Caco-2 (cell line): ENCODE measurements around the gene EIF2B5. TPM values are rescaled to one million over a fixed set of nuclear protein-coding genes. Genes with fewer than 3 reads are reported as not detected.
"Not testable (repeated sequence)": the region's sequence is repeated elsewhere in the genome, so short reads cannot be mapped to it uniquely, and the experiment has no call there.

Experiments
- BruUV-seq: library from RNA; stranded (reverse); fragments of 400-500 nt; replicated peaks from 2 replicates; lab custom pipeline; 2021; lab: Mats Ljungman, UMichigan
- CTCF ChIA-PET: fragments of 300-600 bp; sonication (Branson Sonifier 250); formaldehyde crosslinking; loops from one replicate; lab custom pipeline; 2022; ENCODE audit warnings: antibody characterized with exemption; lab: Charles Lee
- POLR2A ChIA-PET: fragments of 300-600 bp; sonication (Branson Sonifier 250); formaldehyde crosslinking; loops from one replicate; lab custom pipeline; 2022; ENCODE audit warnings: antibody characterized with exemption; lab: Charles Lee
- DNase-seq, 2 experiments: peaks; one replicate each; pipeline versions ENCODE4 v3.0.0 to v3.0.0-alpha.2; 2020 to 2022
- H3K27me3 ChIP-seq: replicated peaks from 2 replicates; pipeline ENCODE4 v1.6.0; 2011; ENCODE audit warnings: low read length; ENCODE audit not compliant: control insufficient read depth, insufficient read depth
- H3K36me3 ChIP-seq: 2 replicates; pipeline ENCODE4 v1.5.1; 2011; ENCODE audit warnings: low read length; ENCODE audit not compliant: control insufficient read depth, insufficient read depth
- H3K4me1 ChIP-seq: fragments of 250-450 bp; sonication (Bioruptor Pico); 2 replicates; pipeline ENCODE4 v1.5.1; 2020; ENCODE audit warnings: mild to moderate bottlenecking
- H3K4me3 ChIP-seq: 2 replicates; pipeline ENCODE4 v1.5.1; 2011; ENCODE audit warnings: low read depth, mild to moderate bottlenecking, control low read depth, low read length
- H3K9me3 ChIP-seq: fragments of 250-450 bp; sonication (Bioruptor Pico); 2 replicates; pipeline ENCODE4 v1.5.1; 2020; ENCODE audit warnings: mild to moderate bottlenecking, moderate library complexity
- H3K27ac Mint-ChIP-seq: one replicate; pipeline ENCODE4 v1.8.0; 2022; ENCODE audit warnings: mixed read lengths; ENCODE audit not compliant: unreplicated experiment
- H3K27me3 Mint-ChIP-seq: one replicate; pipeline ENCODE4 v1.8.0; 2022; ENCODE audit warnings: mixed read lengths; ENCODE audit not compliant: insufficient read depth, unreplicated experiment
- H3K36me3 Mint-ChIP-seq: one replicate; pipeline ENCODE4 v1.8.0; 2022; ENCODE audit warnings: mild to moderate bottlenecking, mixed read lengths; ENCODE audit not compliant: insufficient read depth, unreplicated experiment
- H3K4me1 Mint-ChIP-seq: one replicate; pipeline ENCODE4 v1.8.0; 2022; ENCODE audit warnings: low read depth, mixed read lengths; ENCODE audit not compliant: unreplicated experiment
- H3K4me3 Mint-ChIP-seq: one replicate; pipeline ENCODE4 v1.8.0; 2022; ENCODE audit warnings: mild to moderate bottlenecking, moderate library complexity, mixed read lengths; ENCODE audit not compliant: unreplicated experiment
- H3K9me3 Mint-ChIP-seq: one replicate; pipeline ENCODE4 v1.8.0; 2022; ENCODE audit warnings: mixed read lengths; ENCODE audit not compliant: unreplicated experiment
- intact Hi-C: fragments of 100-400 bp; cut with micrococcal nuclease; formaldehyde crosslinking; loops from one replicate; pipeline ENCODE4 v1.10.0; 2022; ENCODE audit not compliant: unreplicated experiment
- total RNA-seq: library from RNA; stranded (reverse); gene quantifications from 2 replicates; pipeline ENCODE4 v1.2.3, GENCODE V29; 2022
- TF ChIP-seq, protein P1 (sequence below), 2 experiments: fragments of 200-600 bp in 1 of 2; IDR thresholded peaks; 1 replicate in 1 of 2; 2 replicates in 1 of 2; pipeline versions ENCODE4 v1.5.1 to v1.8.0; 2011 to 2022; ENCODE audit warnings: antibody characterized with exemption in 1 of 2, control low read depth in 1 of 2, inconsistent platforms in 1 of 2, low read depth in 1 of 2, low read length in 1 of 2, mild to moderate bottlenecking in 1 of 2, moderate library complexity in 1 of 2; ENCODE audit not compliant: insufficient read depth in 1 of 2, severe bottlenecking in 1 of 2, unreplicated experiment in 1 of 2

The EIF2B5 gene
- total RNA-seq, 1 experiment from 2014 or later = 43.8 TPM

DNA sequence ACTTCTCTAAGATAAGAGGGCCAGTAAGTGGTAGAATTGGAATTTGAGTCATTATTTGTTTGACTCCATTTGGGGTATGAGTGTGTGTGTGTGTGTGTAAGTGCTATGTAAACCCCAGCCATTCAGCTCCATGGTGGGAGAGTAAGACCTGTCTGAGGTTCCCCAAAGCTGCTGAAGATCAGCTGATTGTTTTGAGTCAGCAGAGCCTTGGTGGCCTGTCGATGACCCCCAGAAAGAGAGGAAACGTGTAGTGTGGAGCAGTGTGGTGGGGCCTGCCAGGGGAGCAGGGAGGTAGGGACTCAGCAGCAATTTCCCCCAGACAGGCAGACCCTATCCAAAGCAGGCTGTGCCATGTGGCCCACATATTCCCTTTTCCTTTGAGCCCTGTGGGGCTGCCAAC is 25.3 kb downstream of the EIF2B5 start:
- CTCF ChIA-PET = no interaction called here
- DNase-seq = no peak
- Mint-ChIP-seq H3K9me3 (no peaks in the 10 kb centered on the region), H3K4me3 (no peak overlapping the region), H3K27ac (peak overlapping the region; percentile 45), H3K4me1 (peaks cover 13% of the 10 kb centered on the region), H3K36me3 (peaks cover 35% of the 10 kb centered on the region), H3K27me3 (no peaks in the 10 kb centered on the region)
- H3K27me3 ChIP-seq = no peaks in the 10 kb centered on the region
- no peaks in the 10 kb centered on the region; the same call in 1 of the 2 replicates for H3K36me3 ChIP-seq
- peaks cover 7% of the 10 kb centered on the region; the same call in 1 of the 2 replicates for H3K4me1 ChIP-seq
- TF ChIP-seq, protein P1, sequence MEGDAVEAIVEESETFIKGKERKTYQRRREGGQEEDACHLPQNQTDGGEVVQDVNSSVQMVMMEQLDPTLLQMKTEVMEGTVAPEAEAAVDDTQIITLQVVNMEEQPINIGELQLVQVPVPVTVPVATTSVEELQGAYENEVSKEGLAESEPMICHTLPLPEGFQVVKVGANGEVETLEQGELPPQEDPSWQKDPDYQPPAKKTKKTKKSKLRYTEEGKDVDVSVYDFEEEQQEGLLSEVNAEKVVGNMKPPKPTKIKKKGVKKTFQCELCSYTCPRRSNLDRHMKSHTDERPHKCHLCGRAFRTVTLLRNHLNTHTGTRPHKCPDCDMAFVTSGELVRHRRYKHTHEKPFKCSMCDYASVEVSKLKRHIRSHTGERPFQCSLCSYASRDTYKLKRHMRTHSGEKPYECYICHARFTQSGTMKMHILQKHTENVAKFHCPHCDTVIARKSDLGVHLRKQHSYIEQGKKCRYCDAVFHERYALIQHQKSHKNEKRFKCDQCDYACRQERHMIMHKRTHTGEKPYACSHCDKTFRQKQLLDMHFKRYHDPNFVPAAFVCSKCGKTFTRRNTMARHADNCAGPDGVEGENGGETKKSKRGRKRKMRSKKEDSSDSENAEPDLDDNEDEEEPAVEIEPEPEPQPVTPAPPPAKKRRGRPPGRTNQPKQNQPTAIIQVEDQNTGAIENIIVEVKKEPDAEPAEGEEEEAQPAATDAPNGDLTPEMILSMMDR (IDR thresholded peaks at IDR 0.05; ENCODE audit: insufficient read depth in 1 of 2, low read depth in 1 of 2, low read length in 1 of 2, severe bottlenecking in 1 of 2, unreplicated experiment in 1 of 2) = no peak
- H3K9me3 ChIP-seq = no peaks in the 10 kb centered on the region
- H3K4me3 ChIP-seq = no peak overlapping the region
- BruUV-seq = no TSS peak
- intact Hi-C loops = no loop called here
- POLR2A ChIA-PET = no interaction called here

DNA sequence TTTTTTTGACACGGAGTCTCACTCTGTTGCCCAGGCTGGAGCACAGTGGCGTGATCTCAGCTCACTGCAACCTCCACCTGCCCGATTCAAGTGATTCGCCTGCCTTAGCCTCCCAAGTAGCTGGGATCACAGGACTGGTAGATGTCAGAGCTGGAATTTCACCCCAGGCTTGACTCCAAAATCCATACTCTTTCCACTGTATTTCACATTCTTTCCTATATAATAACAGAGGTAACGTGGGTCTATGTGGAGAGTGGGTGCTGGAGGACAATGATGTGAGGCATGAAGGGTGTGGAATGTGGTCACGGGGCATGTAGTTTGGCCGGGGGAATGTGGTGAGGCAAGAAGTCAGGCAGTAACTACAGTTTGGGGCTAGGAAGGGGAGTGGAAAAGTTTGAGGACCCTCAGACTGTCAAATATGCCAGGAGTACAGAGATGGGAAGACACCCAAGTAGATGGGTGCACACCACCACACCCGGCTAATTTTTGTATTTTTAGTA is 27.5 kb downstream of the EIF2B5 start:
- H3K4me3 Mint-ChIP-seq, H3K4me1 Mint-ChIP-seq, H3K27me3 Mint-ChIP-seq, CTCF ChIA-PET, BruUV-seq, H3K4me1 ChIP-seq, intact Hi-C loops, H3K36me3 ChIP-seq, H3K27ac Mint-ChIP-seq, H3K27me3 ChIP-seq, H3K9me3 ChIP-seq, H3K9me3 Mint-ChIP-seq, POLR2A ChIA-PET, H3K4me3 ChIP-seq, DNase-seq: not testable (repeated sequence)
- peaks cover 38% of the 10 kb centered on the region for H3K36me3 Mint-ChIP-seq

DNA sequence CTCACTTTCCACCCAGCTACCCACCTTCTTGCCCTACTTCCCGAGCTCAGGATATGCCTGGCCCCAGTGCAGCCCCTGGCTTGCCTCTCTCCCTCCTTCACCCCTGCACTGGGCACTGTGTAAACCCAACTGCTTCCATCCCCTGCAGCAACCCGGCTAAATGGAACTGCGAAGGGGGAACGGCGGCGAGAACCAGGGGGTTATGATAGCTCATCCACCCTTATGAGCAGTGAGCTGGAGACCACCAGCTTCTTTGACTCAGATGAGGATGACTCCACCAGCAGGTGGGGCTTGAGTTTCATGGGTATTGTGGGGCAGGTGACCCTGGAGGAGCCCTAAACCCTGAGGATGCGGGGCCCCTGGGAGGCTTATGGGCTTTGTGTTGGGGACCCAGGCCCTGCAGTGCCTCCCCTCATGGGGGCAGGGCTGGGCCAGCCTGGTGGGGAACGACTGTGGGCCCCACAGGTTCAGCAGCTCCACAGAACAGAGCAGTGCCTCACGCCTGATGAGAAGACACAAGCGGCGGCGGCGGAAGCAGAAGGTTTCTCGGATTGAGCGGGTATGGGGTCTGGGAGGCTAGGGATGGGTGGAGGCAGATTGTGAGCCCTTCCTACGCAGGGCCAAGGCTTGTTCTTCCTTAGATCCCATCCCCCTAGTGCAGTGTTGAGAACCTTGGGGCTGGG is 29.6 kb downstream of the EIF2B5 start:
- no TSS peak for BruUV-seq
- H3K9me3 ChIP-seq = no peaks in the 10 kb centered on the region
- H3K4me3 ChIP-seq = no peak overlapping the region
- Mint-ChIP-seq H3K4me1 (peaks cover 6% of the 10 kb centered on the region), H3K36me3 (peaks cover 54% of the 10 kb centered on the region), H3K27ac (no peak overlapping the region), H3K27me3 (no peaks in the 10 kb centered on the region), H3K4me3 (no peak overlapping the region), H3K9me3 (no peaks in the 10 kb centered on the region)
- TF ChIP-seq, protein P1 (IDR thresholded peaks at IDR 0.05; ENCODE audit: insufficient read depth in 1 of 2, low read depth in 1 of 2, low read length in 1 of 2, severe bottlenecking in 1 of 2, unreplicated experiment in 1 of 2) = no peak
- ChIA-PET POLR2A (no interaction called here), CTCF (no interaction called here)
- H3K27me3 ChIP-seq = no peaks in the 10 kb centered on the region
- no peak for DNase-seq
- intact Hi-C loops = no loop called here
- no peaks in the 10 kb centered on the region; the same call in none of the 2 replicates for H3K36me3 ChIP-seq
- no peaks in the 10 kb centered on the region for H3K4me1 ChIP-seq
